ENCODE data around the gene DNASE1L1. TPM values are rescaled to one million over a fixed set of nuclear protein-coding genes. Genes with fewer than 3 reads are reported as not detected.

DNASE1L1 gene
- total RNA-seq, 1 experiment from 2014 or later: 8.3 TPM

- H3K4me1 ChIP-seq (ENCODE audit: insufficient read depth, low read length, poor library complexity, severe bottlenecking): peaks cover 5% of the 10 kb centered on the region
- intact Hi-C loops (cut with micrococcal nuclease; ENCODE audit: unreplicated experiment): no loop called here
- ChIA-PET POLR2A (ENCODE audit: low non-redundant PET) (no interaction called here), CTCF (no interaction called here)
- DNase-seq (ENCODE audit: low spot score): no peak
- H3K9me3 ChIP-seq (ENCODE audit: low read depth, low read length, poor library complexity, severe bottlenecking): no peaks in the 10 kb centered on the region
- H3K4me3 ChIP-seq (ENCODE audit: low read depth, low read length, poor library complexity, severe bottlenecking): no peak overlapping the region
- no peak for TF ChIP-seq CTCF (conservative IDR thresholded peaks at IDR 0.05; ENCODE audit: low read depth, low read length)
- no peak for TF ChIP-seq EZH2 (IDR thresholded peaks at IDR 0.05; ENCODE audit: borderline replicate concordance, low read depth, low read length, poor library complexity, severe bottlenecking)
- no peak overlapping the region for H3K27ac ChIP-seq (ENCODE audit: low read depth, low read length, poor library complexity, severe bottlenecking)
- peaks cover 8% of the 10 kb centered on the region for H3K36me3 ChIP-seq (ENCODE audit: insufficient read depth, low read length, poor library complexity, severe bottlenecking)
- BruUV-seq (replicated peaks): no TSS peak
- H3K27me3 ChIP-seq (replicated peaks; ENCODE audit: insufficient read depth, low read depth, low read length, poor library complexity): no peaks in the 10 kb centered on the region
These were observed 21.9 kb upstream of the DNASE1L1 start for GRCh38 chrX:154430916-154431315.

GRCh38 chrX:154430479-154430878 is 21.4 kb upstream of the DNASE1L1 start:
- Histone ChIP-seq H3K27ac (ENCODE audit: low read depth, low read length, poor library complexity, severe bottlenecking) (no peak overlapping the region), H3K36me3 (ENCODE audit: insufficient read depth, low read length, poor library complexity, severe bottlenecking) (peaks cover 8% of the 10 kb centered on the region), H3K27me3 (replicated peaks; ENCODE audit: insufficient read depth, low read depth, low read length, poor library complexity) (no peaks in the 10 kb centered on the region), H3K4me1 (ENCODE audit: insufficient read depth, low read length, poor library complexity, severe bottlenecking) (peaks cover 5% of the 10 kb centered on the region), H3K4me3 (ENCODE audit: low read depth, low read length, poor library complexity, severe bottlenecking) (no peak overlapping the region), H3K9me3 (ENCODE audit: low read depth, low read length, poor library complexity, severe bottlenecking) (no peaks in the 10 kb centered on the region)
- DNase-seq (ENCODE audit: low spot score): no peak
- ChIA-PET CTCF (no interaction called here), POLR2A (ENCODE audit: low non-redundant PET) (no interaction called here)
- BruUV-seq (replicated peaks): no TSS peak
- intact Hi-C loops (cut with micrococcal nuclease; ENCODE audit: unreplicated experiment): no loop called here
- TF ChIP-seq EZH2 (IDR thresholded peaks at IDR 0.05; ENCODE audit: borderline replicate concordance, low read depth, low read length, poor library complexity, severe bottlenecking) (no peak), CTCF (conservative IDR thresholded peaks at IDR 0.05; ENCODE audit: low read depth, low read length) (no peak)

GRCh38 chrX:154429711-154430110 is 20.7 kb upstream of the DNASE1L1 start:
- BruUV-seq (replicated peaks): TSS peak; percentile 74
- ChIA-PET CTCF (no interaction called here), POLR2A (ENCODE audit: low non-redundant PET) (no interaction called here)
- intact Hi-C loops (cut with micrococcal nuclease; ENCODE audit: unreplicated experiment): no loop called here
- no peak for DNase-seq (ENCODE audit: low spot score)
- Histone ChIP-seq H3K4me1 (ENCODE audit: insufficient read depth, low read length, poor library complexity, severe bottlenecking) (peaks cover 5% of the 10 kb centered on the region), H3K27me3 (replicated peaks; ENCODE audit: insufficient read depth, low read depth, low read length, poor library complexity) (no peaks in the 10 kb centered on the region), H3K27ac (ENCODE audit: low read depth, low read length, poor library complexity, severe bottlenecking) (no peak overlapping the region), H3K9me3 (ENCODE audit: low read depth, low read length, poor library complexity, severe bottlenecking) (no peaks in the 10 kb centered on the region), H3K4me3 (ENCODE audit: low read depth, low read length, poor library complexity, severe bottlenecking) (peak overlapping the region; percentile 73), H3K36me3 (ENCODE audit: insufficient read depth, low read length, poor library complexity, severe bottlenecking) (peaks cover 8% of the 10 kb centered on the region)
- TF ChIP-seq EZH2 (IDR thresholded peaks at IDR 0.05; ENCODE audit: borderline replicate concordance, low read depth, low read length, poor library complexity, severe bottlenecking) (no peak), CTCF (conservative IDR thresholded peaks at IDR 0.05; ENCODE audit: low read depth, low read length) (no peak)

Measured in A673 (cell line).